Activated CD8-positive, alpha-beta T cell treated with anti-CD3 and anti-CD28 coated beads for 36 hours (primary cell): ENCODE measurements around the gene NLGN2. TPM values are rescaled to one million over a fixed set of nuclear protein-coding genes. Genes with fewer than 3 reads are reported as not detected.

ENCODE experiments used
- ATAC-seq: fragments of 200-7000 bp; cut with Tn5 transposase; one replicate; pipeline ENCODE4 v1.10.0; 2021; ENCODE audit warnings: mild to moderate bottlenecking, moderate library complexity
- CTCF ChIA-PET: fragments of 350-600 bp; sonication (Branson Sonifier 250); formaldehyde crosslinking; loops from one replicate; lab custom pipeline; 2021; ENCODE audit warnings: antibody characterized with exemption; lab: Charles Lee
- POLR2A ChIA-PET: fragments of 350-600 bp; sonication (Branson Sonifier 250); formaldehyde crosslinking; loops from one replicate; lab custom pipeline; 2021; ENCODE audit warnings: antibody characterized with exemption; lab: Charles Lee
- DNase-seq: peaks from one replicate; pipeline ENCODE4 v3.0.0-alpha.2; 2020
- H3K27ac Mint-ChIP-seq: one replicate; pipeline ENCODE4 v1.8.0; 2021; ENCODE audit warnings: mild to moderate bottlenecking, mixed read lengths
- H3K27me3 Mint-ChIP-seq: one replicate; pipeline ENCODE4 v1.8.0; 2021; ENCODE audit warnings: mixed read lengths
- H3K36me3 Mint-ChIP-seq: one replicate; pipeline ENCODE4 v1.8.0; 2021; ENCODE audit warnings: low read depth, mixed read lengths
- H3K4me1 Mint-ChIP-seq: one replicate; pipeline ENCODE4 v1.8.0; 2021; ENCODE audit warnings: low read depth, mixed read lengths
- H3K4me3 Mint-ChIP-seq: one replicate; pipeline ENCODE4 v1.8.0; 2021; ENCODE audit warnings: mild to moderate bottlenecking, moderate library complexity, mixed read lengths
- H3K9me3 Mint-ChIP-seq: one replicate; pipeline ENCODE4 v1.8.0; 2021; ENCODE audit warnings: mixed read lengths
- CTCF ChIP-seq: fragments of 200-600 bp; IDR thresholded peaks from one replicate; pipeline ENCODE4 v1.8.0; 2022; ENCODE audit warnings: antibody characterized with exemption, mild to moderate bottlenecking
- intact Hi-C: fragments of 100-400 bp; cut with micrococcal nuclease; formaldehyde crosslinking; loops from one replicate; pipeline ENCODE4 v1.10.0; 2022
- total RNA-seq, 2 experiments: library from RNA; stranded (reverse); gene quantifications; one replicate each; pipeline ENCODE4 v1.2.3, GENCODE V29; 2021

The NLGN2 gene
- total RNA-seq, 2 experiments from 2014 or later: 9.4 to 10.9 TPM

- intact Hi-C loops: no loop called here
Observed at GRCh38 chr17:7389924-7390910, 17.4 kb upstream of the NLGN2 start.

GRCh38 chr17:7391307-7391706, 16.3 kb upstream of the NLGN2 start:
- CTCF ChIA-PET: no interaction called here
- Mint-ChIP-seq H3K4me1 (peaks cover 27% of the 10 kb centered on the region), H3K36me3 (peaks cover 32% of the 10 kb centered on the region), H3K27me3 (no peaks in the 10 kb centered on the region), H3K4me3 (no peak overlapping the region), H3K9me3 (no peaks in the 10 kb centered on the region), H3K27ac (peak overlapping the region; percentile 10)
- TF ChIP-seq CTCF: no peak
- ATAC-seq (no peak), DNase-seq (no peak)
- intact Hi-C loops: no loop called here
- POLR2A ChIA-PET: interaction anchor here (1.2 kb wide), 2 partner anchors 12 to 37 kb away, joined by 3 read pairs; partner anchors contain the start of gene TMEM256

More at GRCh38 chr17:7389924-7390910, 17.4 kb upstream of the NLGN2 start:
- POLR2A ChIA-PET: interaction anchor here (1.1 to 1.5 kb wide), 4 partner anchors 10 to 96 kb away, joined by 3 to 6 read pairs (median 3); partner anchors contain the start of genes TMEM256 and TNK1
- no peak overlapping the region for H3K27ac Mint-ChIP-seq
- H3K9me3 Mint-ChIP-seq: no peaks in the 10 kb centered on the region
- H3K27me3 Mint-ChIP-seq: no peaks in the 10 kb centered on the region
- peaks cover 27% of the 10 kb centered on the region for H3K4me1 Mint-ChIP-seq
- H3K4me3 Mint-ChIP-seq: no peak overlapping the region
- no peak for ATAC-seq
- peaks cover 32% of the 10 kb centered on the region for H3K36me3 Mint-ChIP-seq
- CTCF ChIA-PET: interaction anchor here (1.4 to 2.2 kb wide), 3 partner anchors 35 to 170 kb away, joined by 5 to 10 read pairs (median 5); partner anchors contain the start of gene TMEM95
- no peak for DNase-seq
- no peak for TF ChIP-seq CTCF

GRCh38 chr17:7392696-7393612, 14.7 kb upstream of the NLGN2 start:
- no peak for DNase-seq
- ATAC-seq: no peak
- intact Hi-C loops: no loop called here
- ChIA-PET CTCF (interaction anchor here (1.2 to 2.4 kb wide), 4 partner anchors 9 to 168 kb away, joined by 3 to 9 read pairs (median 6); partner anchors contain the start of gene SENP3), POLR2A (interaction anchor here (0.9 to 2.5 kb wide), 3 partner anchors 8 to 91 kb away, joined by 3 to 11 read pairs (median 4); partner anchors contain the start of genes POLR2A and TMEM256)
- H3K27ac Mint-ChIP-seq: peak overlapping the region; percentile 63
- TF ChIP-seq CTCF: no peak
- H3K4me3 Mint-ChIP-seq: peak overlapping the region; percentile 97
- peaks cover 27% of the 10 kb centered on the region for H3K4me1 Mint-ChIP-seq
- no peaks in the 10 kb centered on the region for H3K9me3 Mint-ChIP-seq
- H3K27me3 Mint-ChIP-seq: no peaks in the 10 kb centered on the region
- peaks cover 32% of the 10 kb centered on the region for H3K36me3 Mint-ChIP-seq

- POLR2A ChIA-PET: interaction anchor here (0.9 to 2.5 kb wide), 5 partner anchors 9 to 92 kb away, joined by 3 to 11 read pairs (median 4); partner anchors contain the start of genes CHRNB1, POLR2A and TMEM256
- Mint-ChIP-seq H3K36me3 (peaks cover 32% of the 10 kb centered on the region), H3K9me3 (no peaks in the 10 kb centered on the region), H3K4me3 (peak overlapping the region; percentile 97), H3K4me1 (peaks cover 27% of the 10 kb centered on the region), H3K27me3 (no peaks in the 10 kb centered on the region), H3K27ac (peak overlapping the region; percentile 90)
- CTCF ChIA-PET: interaction anchor here (1.1 to 2.4 kb wide), 5 partner anchors 10 to 167 kb away, joined by 3 to 9 read pairs (median 7); partner anchors contain the start of genes SENP3 and TMEM256
- intact Hi-C loops: no loop called here
- ATAC-seq (peak; percentile 63), DNase-seq (peak; percentile 74)
- no peak for TF ChIP-seq CTCF
Observed at GRCh38 chr17:7393613-7394451, 13.8 kb upstream of the NLGN2 start.
